ENCODE measurements around the gene PCDHGA3.
"Not testable (repeated sequence)": the region's sequence is repeated elsewhere in the genome, so short reads cannot be mapped to it uniquely, and the experiment has no call there.

Gene PCDHGA3

DNA sequence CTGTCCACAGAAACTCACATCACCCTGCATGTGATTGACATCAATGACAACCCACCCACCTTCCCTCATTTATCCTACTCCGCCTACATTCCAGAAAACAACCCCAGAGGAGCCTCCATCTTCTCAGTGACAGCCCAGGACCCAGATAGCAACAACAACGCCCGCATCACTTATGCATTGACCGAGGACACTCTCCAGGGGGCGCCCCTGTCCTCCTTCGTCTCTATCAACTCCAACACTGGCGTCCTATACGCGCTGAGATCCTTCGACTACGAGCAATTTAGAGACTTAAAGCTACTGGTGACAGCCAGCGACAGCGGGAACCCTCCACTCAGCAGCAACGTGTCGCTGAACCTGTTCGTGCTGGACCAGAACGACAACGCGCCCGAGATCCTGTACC is 1.7 kb downstream of the PCDHGA3 start:
- peaks cover 0 to 6% (median 3%) of the 10 kb centered on the region in 5 donors for H3K27me3 ChIP-seq (ENCODE audit: control insufficient read depth in 5 of 5, insufficient read depth in 4 of 5, low read length in 5 of 5)
- H3K4me3 ChIP-seq (ENCODE audit: low read depth in 1 of 5, low read length in 5 of 5) = peak overlapping the region in 4 of 5 donors; percentile 4 to 61 (median 42)
- H3K9me3 ChIP-seq (ENCODE audit: control insufficient read depth in 5 of 5, low read length in 5 of 5) = peaks cover 22 to 59% (median 49%) of the 10 kb centered on the region in 5 donors
- H3K9ac ChIP-seq (ENCODE audit: low read length in 5 of 5) = no peak overlapping the region
- no peaks in the 10 kb centered on the region for H3K36me3 ChIP-seq (ENCODE audit: control insufficient read depth in 5 of 5, insufficient read depth in 5 of 5, low read length in 5 of 5)
- no peak overlapping the region for H3K27ac ChIP-seq (ENCODE audit: low read depth, low read length)
- H3K4me1 ChIP-seq (ENCODE audit: control insufficient read depth in 5 of 5, insufficient read depth in 5 of 5, low read length in 5 of 5) = peaks cover 0 to 12% (median 0%) of the 10 kb centered on the region in 5 donors

DNA sequence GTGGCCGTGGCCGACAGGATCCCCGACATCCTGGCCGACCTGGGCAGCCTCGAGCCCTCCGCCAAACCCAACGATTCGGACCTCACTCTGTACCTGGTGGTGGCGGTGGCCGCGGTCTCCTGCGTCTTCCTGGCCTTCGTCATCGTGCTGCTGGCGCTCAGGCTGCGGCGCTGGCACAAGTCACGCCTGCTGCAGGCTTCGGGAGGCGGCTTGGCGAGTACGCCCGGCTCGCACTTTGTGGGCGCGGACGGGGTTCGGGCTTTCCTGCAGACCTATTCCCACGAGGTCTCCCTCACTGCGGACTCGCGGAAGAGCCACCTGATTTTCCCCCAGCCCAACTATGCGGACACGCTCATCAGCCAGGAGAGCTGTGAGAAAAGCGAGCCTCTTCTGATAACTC is 2.4 kb downstream of the PCDHGA3 start:
- not testable (repeated sequence) for H3K27ac ChIP-seq (ENCODE audit: low read depth, low read length); H3K27me3 ChIP-seq (ENCODE audit: control insufficient read depth in 5 of 5, insufficient read depth in 4 of 5, low read length in 5 of 5); H3K4me3 ChIP-seq (ENCODE audit: low read depth in 1 of 5, low read length in 5 of 5); H3K36me3 ChIP-seq (ENCODE audit: control insufficient read depth in 5 of 5, insufficient read depth in 5 of 5, low read length in 5 of 5); H3K9ac ChIP-seq (ENCODE audit: low read length in 5 of 5)
- H3K4me1 ChIP-seq (ENCODE audit: control insufficient read depth in 5 of 5, insufficient read depth in 5 of 5, low read length in 5 of 5) = peaks cover 0 to 12% (median 0%) of the 10 kb centered on the region in 5 donors
- H3K9me3 ChIP-seq (ENCODE audit: control insufficient read depth in 5 of 5, low read length in 5 of 5) = peaks cover 25 to 58% (median 52%) of the 10 kb centered on the region in 5 donors

DNA sequence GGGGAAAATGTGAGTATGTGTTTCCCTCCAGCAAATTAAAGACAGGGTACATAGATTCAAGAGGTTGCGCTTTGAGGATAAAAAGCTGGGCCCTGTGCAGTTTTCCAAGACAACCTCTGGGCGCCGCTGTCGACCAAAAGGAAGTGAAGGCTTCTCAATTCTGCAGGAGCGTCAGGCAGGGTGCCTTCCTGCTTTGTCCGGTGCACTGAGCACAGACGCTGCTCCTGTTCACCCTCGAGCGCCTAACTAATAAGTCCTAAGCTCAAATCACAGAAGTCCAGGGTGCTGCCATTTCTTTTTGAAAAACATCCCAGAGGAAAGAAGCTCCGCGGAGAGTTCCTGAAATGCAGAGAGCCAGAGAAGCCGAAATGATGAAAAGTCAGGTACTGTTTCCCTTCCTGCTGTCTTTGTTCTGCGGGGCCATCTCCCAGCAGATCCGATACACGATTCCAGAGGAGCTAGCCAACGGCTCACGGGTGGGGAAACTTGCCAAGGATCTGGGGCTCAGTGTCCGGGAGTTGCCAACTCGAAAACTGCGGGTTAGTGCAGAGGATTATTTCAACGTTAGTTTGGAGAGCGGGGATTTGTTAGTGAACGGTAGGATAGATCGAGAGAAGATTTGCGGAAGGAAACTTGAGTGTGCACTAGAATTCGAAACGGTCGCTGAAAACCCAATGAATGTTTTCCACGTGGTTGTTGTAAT is 6.4 kb downstream of the PCDHGA3 start, which contains the start of gene PCDHGB1:
Gene PCDHGB1 (plus strand): TSS at position 183 of the 703 bp plus-strand sequence. CDS start 162 bp downstream, at position 345.
- Histone ChIP-seq H3K27ac (ENCODE audit: low read depth, low read length) (no peak within 1 kb of the TSS), H3K4me3 (ENCODE audit: low read depth in 1 of 5, low read length in 5 of 5) (peak within 1 kb of the TSS; percentile 34 to 63 (median 39)), H3K9ac (ENCODE audit: low read length in 5 of 5) (no peak within 1 kb of the TSS), H3K27me3 (ENCODE audit: control insufficient read depth in 5 of 5, insufficient read depth in 4 of 5, low read length in 5 of 5) (peaks cover 0 to 17% (median 6%) of the 10 kb centered on the region in 5 donors), H3K4me1 (ENCODE audit: control insufficient read depth in 5 of 5, insufficient read depth in 5 of 5, low read length in 5 of 5) (peaks cover 0 to 6% (median 2%) of the 10 kb centered on the region in 5 donors), H3K36me3 (ENCODE audit: control insufficient read depth in 5 of 5, insufficient read depth in 5 of 5, low read length in 5 of 5) (no peaks in the 10 kb centered on the region), H3K9me3 (ENCODE audit: control insufficient read depth in 5 of 5, low read length in 5 of 5) (peaks cover 26 to 60% (median 52%) of the 10 kb centered on the region in 5 donors)

DNA sequence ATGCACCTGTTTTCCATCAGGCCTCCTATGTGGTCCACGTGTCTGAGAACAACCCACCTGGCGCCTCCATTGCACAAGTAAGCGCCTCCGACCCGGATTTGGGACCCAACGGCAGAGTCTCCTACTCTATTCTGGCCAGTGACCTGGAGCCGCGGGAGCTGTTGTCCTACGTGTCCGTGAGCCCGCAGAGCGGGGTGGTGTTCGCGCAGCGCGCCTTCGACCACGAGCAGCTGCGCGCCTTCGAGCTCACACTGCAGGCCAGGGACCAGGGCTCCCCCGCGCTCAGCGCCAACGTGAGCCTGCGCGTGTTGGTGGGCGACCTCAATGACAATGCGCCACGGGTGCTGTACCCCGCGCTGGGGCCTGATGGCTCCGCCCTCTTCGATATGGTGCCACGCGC is 8.0 kb downstream of the PCDHGA3 start:
- peak overlapping the region in 3 of 5 donors; percentile 14 to 35 (median 25) for H3K4me3 ChIP-seq (ENCODE audit: low read depth in 1 of 5, low read length in 5 of 5)
- no peak overlapping the region for H3K9ac ChIP-seq (ENCODE audit: low read length in 5 of 5)
- H3K27me3 ChIP-seq (ENCODE audit: control insufficient read depth in 5 of 5, insufficient read depth in 4 of 5, low read length in 5 of 5) = peaks cover 0 to 18% (median 6%) of the 10 kb centered on the region in 5 donors
- H3K27ac ChIP-seq (ENCODE audit: low read depth, low read length) = no peak overlapping the region
- peaks cover 0 to 11% (median 8%) of the 10 kb centered on the region in 5 donors for H3K4me1 ChIP-seq (ENCODE audit: control insufficient read depth in 5 of 5, insufficient read depth in 5 of 5, low read length in 5 of 5)
- H3K9me3 ChIP-seq (ENCODE audit: control insufficient read depth in 5 of 5, low read length in 5 of 5) = peaks cover 36 to 70% (median 58%) of the 10 kb centered on the region in 5 donors
- H3K36me3 ChIP-seq (ENCODE audit: control insufficient read depth in 5 of 5, insufficient read depth in 5 of 5, low read length in 5 of 5) = no peaks in the 10 kb centered on the region

DNA sequence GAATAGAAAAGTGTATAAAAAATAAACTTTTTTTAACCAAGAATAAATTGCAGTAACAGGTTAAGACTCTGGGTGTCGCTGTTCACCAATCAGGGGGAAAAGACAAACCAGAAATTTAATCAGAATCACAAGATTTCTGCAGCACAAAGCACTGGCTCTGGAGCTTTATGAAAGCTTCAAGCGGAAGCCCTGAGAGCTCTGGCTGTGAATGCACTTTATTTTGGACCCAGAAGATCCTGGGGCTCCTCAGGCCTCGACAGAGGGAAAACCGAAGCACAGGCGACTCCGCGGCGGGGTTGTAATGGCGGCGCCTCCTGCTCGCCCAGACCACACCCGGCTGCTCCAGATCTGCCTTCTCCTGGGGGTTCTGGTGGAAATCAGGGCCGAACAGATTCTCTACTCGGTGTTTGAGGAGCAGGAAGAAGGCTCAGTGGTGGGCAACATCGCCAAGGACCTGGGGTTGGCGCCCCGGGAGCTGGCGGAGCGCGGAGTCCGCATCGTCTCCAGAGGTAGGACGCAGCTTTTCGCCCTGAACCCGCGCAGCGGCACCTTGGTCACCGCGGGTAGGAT is 11.4 kb downstream of the PCDHGA3 start, which contains the start of gene PCDHGA4:
Gene PCDHGA4 (plus strand): TSS at position 122 of the 570 bp plus-strand sequence. CDS start 87 bp downstream, at position 209.
- H3K27ac ChIP-seq (ENCODE audit: low read depth, low read length) = no peak within 1 kb of the TSS
- H3K4me3 ChIP-seq (ENCODE audit: low read depth in 1 of 5, low read length in 5 of 5) = peak within 1 kb of the TSS; percentile 43 to 62 (median 57)
- H3K9ac ChIP-seq (ENCODE audit: low read length in 5 of 5) = no peak within 1 kb of the TSS
- no peaks in the 10 kb centered on the region for H3K36me3 ChIP-seq (ENCODE audit: control insufficient read depth in 5 of 5, insufficient read depth in 5 of 5, low read length in 5 of 5)
- peaks cover 0 to 11% (median 9%) of the 10 kb centered on the region in 5 donors for H3K4me1 ChIP-seq (ENCODE audit: control insufficient read depth in 5 of 5, insufficient read depth in 5 of 5, low read length in 5 of 5)
- H3K9me3 ChIP-seq (ENCODE audit: control insufficient read depth in 5 of 5, low read length in 5 of 5) = peaks cover 43 to 77% (median 65%) of the 10 kb centered on the region in 5 donors
- H3K27me3 ChIP-seq (ENCODE audit: control insufficient read depth in 5 of 5, insufficient read depth in 4 of 5, low read length in 5 of 5) = peaks cover 0 to 19% (median 6%) of the 10 kb centered on the region in 5 donors

DNA sequence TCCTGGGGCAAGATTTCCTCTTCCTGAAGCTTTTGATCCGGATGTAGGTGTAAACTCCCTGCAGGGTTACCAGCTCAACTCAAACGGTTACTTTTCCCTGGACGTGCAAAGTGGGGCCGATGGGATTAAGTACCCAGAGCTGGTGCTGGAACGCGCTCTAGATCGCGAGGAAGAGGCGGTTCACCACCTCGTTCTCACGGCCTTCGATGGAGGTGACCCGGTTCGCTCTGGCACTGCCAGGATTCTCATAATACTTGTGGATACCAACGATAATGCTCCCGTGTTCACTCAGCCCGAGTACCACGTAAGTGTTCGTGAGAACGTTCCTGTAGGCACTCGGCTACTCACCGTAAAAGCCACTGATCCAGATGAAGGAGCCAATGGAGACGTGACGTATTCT is 12.0 kb downstream of the PCDHGA3 start:
- Histone ChIP-seq H3K4me3 (ENCODE audit: low read depth in 1 of 5, low read length in 5 of 5) (peak overlapping the region; percentile 43 to 60 (median 56)), H3K9ac (ENCODE audit: low read length in 5 of 5) (no peak overlapping the region), H3K9me3 (ENCODE audit: control insufficient read depth in 5 of 5, low read length in 5 of 5) (peaks cover 45 to 78% (median 65%) of the 10 kb centered on the region in 5 donors)

DNA sequence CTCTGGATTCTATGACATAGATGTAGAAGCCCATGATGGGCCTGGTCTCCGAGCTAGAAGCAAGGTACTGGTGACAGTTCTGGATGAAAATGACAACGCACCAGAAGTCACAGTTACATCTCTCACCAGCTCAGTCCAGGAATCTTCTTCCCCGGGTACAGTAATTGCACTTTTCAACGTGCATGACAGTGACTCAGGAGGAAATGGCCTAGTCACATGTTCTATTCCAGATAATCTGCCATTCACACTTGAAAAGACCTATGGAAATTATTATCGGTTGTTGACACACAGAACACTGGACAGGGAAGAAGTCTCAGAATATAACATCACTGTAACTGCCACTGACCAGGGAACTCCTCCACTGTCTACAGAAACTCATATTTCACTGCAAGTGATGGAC is 12.5 kb downstream of the PCDHGA3 start:
- H3K4me1 ChIP-seq (ENCODE audit: control insufficient read depth in 5 of 5, insufficient read depth in 5 of 5, low read length in 5 of 5) = peaks cover 0 to 11% (median 7%) of the 10 kb centered on the region in 5 donors
- peaks cover 0 to 12% (median 6%) of the 10 kb centered on the region in 5 donors for H3K27me3 ChIP-seq (ENCODE audit: control insufficient read depth in 5 of 5, insufficient read depth in 4 of 5, low read length in 5 of 5)
- no peak overlapping the region for H3K9ac ChIP-seq (ENCODE audit: low read length in 5 of 5)
- H3K27ac ChIP-seq (ENCODE audit: low read depth, low read length) = no peak overlapping the region
- H3K4me3 ChIP-seq (ENCODE audit: low read depth in 1 of 5, low read length in 5 of 5) = peak overlapping the region in 4 of 5 donors; percentile 39 to 60 (median 54)
- peaks cover 45 to 78% (median 65%) of the 10 kb centered on the region in 5 donors for H3K9me3 ChIP-seq (ENCODE audit: control insufficient read depth in 5 of 5, low read length in 5 of 5)
- no peaks in the 10 kb centered on the region for H3K36me3 ChIP-seq (ENCODE audit: control insufficient read depth in 5 of 5, insufficient read depth in 5 of 5, low read length in 5 of 5)

More for the DNA sequence above, 12.0 kb downstream of the PCDHGA3 start:
- Histone ChIP-seq H3K4me1 (ENCODE audit: control insufficient read depth in 5 of 5, insufficient read depth in 5 of 5, low read length in 5 of 5) (peaks cover 0 to 11% (median 7%) of the 10 kb centered on the region in 5 donors), H3K27ac (ENCODE audit: low read depth, low read length) (no peak overlapping the region), H3K36me3 (ENCODE audit: control insufficient read depth in 5 of 5, insufficient read depth in 5 of 5, low read length in 5 of 5) (no peaks in the 10 kb centered on the region), H3K27me3 (ENCODE audit: control insufficient read depth in 5 of 5, insufficient read depth in 4 of 5, low read length in 5 of 5) (peaks cover 0 to 17% (median 6%) of the 10 kb centered on the region in 5 donors)

DNA sequence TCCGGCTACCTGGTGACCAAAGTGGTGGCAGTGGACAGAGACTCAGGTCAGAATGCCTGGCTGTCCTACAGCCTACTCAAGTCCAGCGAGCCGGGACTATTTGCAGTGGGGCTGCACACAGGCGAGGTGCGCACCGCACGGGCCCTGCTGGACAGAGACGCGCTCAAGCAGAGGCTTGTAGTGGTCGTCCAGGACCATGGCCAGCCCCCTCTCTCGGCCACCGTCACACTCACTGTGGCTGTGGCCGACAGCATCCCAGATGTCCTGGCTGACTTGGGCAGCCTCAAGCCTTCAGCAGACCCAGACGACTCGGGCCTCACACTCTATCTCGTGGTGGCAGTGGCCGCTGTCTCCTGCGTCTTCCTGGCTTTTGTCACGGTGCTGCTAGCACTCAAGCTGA is 13.3 kb downstream of the PCDHGA3 start:
- H3K4me3 ChIP-seq (ENCODE audit: low read depth in 1 of 5, low read length in 5 of 5) = peak overlapping the region; percentile 33 to 43 (median 38)
- H3K9me3 ChIP-seq (ENCODE audit: control insufficient read depth in 5 of 5, low read length in 5 of 5) = peaks cover 44 to 79% (median 65%) of the 10 kb centered on the region in 5 donors
- peaks cover 0 to 6% (median 0%) of the 10 kb centered on the region in 5 donors for H3K27me3 ChIP-seq (ENCODE audit: control insufficient read depth in 5 of 5, insufficient read depth in 4 of 5, low read length in 5 of 5)
- no peak overlapping the region for H3K27ac ChIP-seq (ENCODE audit: low read depth, low read length)
- H3K9ac ChIP-seq (ENCODE audit: low read length in 5 of 5) = no peak overlapping the region
- H3K36me3 ChIP-seq (ENCODE audit: control insufficient read depth in 5 of 5, insufficient read depth in 5 of 5, low read length in 5 of 5) = no peaks in the 10 kb centered on the region
- peaks cover 0 to 11% (median 7%) of the 10 kb centered on the region in 5 donors for H3K4me1 ChIP-seq (ENCODE audit: control insufficient read depth in 5 of 5, insufficient read depth in 5 of 5, low read length in 5 of 5)

DNA sequence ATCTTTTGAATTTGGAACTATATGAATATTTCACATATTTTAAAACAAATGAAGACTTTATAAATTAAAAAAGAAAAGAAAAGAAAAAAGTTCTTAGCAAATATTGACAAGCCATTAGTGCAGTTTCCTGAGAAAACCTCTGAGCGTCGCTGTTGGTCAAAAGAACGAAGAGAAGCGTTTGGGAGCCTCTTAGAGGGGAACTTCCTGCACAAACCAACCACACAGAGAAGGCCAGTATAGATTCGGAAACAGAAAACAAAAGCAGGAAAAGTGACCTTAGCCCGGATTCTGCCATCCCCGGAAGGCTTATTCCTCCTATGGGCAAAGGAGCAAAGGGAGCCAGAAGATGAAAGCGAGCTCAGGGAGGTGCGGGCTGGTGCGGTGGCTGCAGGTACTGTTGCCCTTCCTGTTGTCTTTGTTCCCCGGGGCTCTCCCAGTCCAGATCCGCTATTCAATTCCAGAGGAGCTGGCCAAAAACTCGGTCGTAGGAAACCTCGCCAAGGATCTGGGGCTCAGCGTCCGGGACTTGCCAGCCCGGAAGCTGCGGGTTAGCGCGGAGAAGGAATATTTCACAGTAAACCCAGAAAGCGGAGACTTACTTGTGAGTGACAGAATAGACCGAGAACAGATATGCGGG is 16.3 kb downstream of the PCDHGA3 start, which contains the start of gene PCDHGB2:
Gene PCDHGB2 (plus strand): TSS at position 205 of the 637 bp plus-strand sequence. CDS start 142 bp downstream, at position 347.
- Histone ChIP-seq H3K4me3 (ENCODE audit: low read depth in 1 of 5, low read length in 5 of 5) (peak within 1 kb of the TSS; percentile 27 to 63 (median 47)), H3K4me1 (ENCODE audit: control insufficient read depth in 5 of 5, insufficient read depth in 5 of 5, low read length in 5 of 5) (peaks cover 0 to 11% (median 7%) of the 10 kb centered on the region in 5 donors), H3K27ac (ENCODE audit: low read depth, low read length) (no peak within 1 kb of the TSS), H3K9ac (ENCODE audit: low read length in 5 of 5) (no peak within 1 kb of the TSS), H3K9me3 (ENCODE audit: control insufficient read depth in 5 of 5, low read length in 5 of 5) (peaks cover 56 to 86% (median 78%) of the 10 kb centered on the region in 5 donors), H3K27me3 (ENCODE audit: control insufficient read depth in 5 of 5, insufficient read depth in 4 of 5, low read length in 5 of 5) (peaks cover 0 to 12% (median 5%) of the 10 kb centered on the region in 5 donors), H3K36me3 (ENCODE audit: control insufficient read depth in 5 of 5, insufficient read depth in 5 of 5, low read length in 5 of 5) (no peaks in the 10 kb centered on the region)

Data from subcutaneous abdominal adipose tissue (tissue), 5 donors.